ENCODE results near the gene IDH2.

- no peak for TF ChIP-seq EP300 (IDR thresholded peaks at IDR 0.05)
- TF ChIP-seq POLR2A (IDR thresholded peaks at IDR 0.05): no peak
- no peak for TF ChIP-seq CTCF (IDR thresholded peaks at IDR 0.05)
These were observed 47.6 kb downstream of the IDH2 start for GRCh38 chr15:90054618-90055097.

Measured in tibial nerve (tissue), 4 donors.